Suppressor macrophage treated with lipopolysaccharide for 1 hour (primary cell): ENCODE measurements around the gene TRMT112.

Source experiments
- DNase-seq, 3 donors: peaks; one replicate each; pipeline ENCODE4 v3.0.0-alpha.2; 2020 to 2022

Gene TRMT112

DNA sequence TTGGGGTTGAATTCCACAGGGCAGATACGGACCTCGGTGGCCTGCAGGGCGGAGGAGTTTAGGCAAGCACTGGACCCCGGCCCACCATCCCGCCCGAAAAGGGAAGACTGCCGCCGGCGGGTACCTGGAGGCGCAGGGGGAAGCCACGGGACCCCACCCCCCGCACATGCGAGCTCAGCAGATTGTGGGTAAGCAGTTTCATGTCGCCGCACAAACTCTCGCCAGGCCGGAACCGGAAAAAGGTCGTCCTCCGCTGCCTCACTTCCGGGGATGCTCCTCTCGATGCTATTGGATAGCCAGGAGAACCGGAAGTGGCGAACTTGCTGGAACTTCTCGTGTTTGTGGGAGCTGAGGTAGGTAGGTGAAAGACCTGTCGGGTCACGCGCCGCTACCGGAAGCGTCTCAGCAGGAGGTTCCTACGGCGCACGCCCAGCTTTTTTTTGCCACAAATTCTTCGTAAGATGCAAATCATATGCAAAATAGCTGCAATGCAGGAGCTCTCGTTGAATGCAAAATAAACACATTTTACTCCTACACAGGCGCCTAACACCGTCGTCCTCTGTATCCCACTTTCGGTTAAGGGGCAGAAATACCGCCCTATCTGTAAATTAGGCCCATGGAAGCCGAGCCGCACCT is at the start of gene TRMT112:
TRMT112 (minus strand) TSS at position 235 of the 636 bp plus-strand sequence; CDS start at position 202, 33 bp downstream.
- DNase-seq = peak; percentile 94 to 96 (median 96)

DNA sequence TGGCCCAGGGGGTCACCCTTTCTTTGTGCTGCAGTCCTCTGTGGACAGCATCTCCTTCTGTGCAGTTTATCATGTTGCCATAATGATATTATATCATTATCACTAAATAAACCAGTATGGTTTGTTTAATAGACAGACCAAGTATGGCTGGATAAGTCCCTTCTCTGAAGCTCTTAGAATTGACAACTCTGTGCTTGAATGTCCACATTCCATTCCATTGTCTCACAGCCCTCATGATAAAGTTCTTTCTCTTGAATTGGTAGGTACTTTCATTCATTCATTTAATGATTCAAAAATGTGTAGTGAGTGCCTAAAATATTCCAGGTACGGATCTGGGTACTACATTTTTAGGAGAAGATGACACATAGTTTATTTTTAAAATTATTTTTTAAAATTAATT is 49.4 kb upstream of the TRMT112 start:
- DNase-seq = no peak

DNA sequence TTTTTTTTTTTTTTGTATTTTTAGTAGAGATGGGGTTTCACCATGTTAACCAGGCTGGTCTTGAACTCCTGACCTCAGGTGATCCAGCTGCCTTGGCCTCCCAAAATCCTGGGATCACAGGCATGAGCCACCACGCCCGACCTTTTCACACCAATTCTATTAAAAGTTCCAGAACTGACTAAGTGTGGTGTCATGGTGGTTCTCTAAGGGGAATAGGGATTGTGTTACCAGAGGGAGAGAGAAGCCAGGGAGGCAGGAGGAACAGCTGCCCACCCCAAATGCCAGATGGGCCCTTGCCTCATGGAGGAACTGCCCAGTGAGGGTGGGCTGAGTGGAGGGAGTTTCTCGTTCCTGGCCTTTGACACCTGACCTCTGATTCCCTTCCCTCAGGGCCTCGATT is 47.6 kb upstream of the TRMT112 start:
- no peak for DNase-seq

DNA sequence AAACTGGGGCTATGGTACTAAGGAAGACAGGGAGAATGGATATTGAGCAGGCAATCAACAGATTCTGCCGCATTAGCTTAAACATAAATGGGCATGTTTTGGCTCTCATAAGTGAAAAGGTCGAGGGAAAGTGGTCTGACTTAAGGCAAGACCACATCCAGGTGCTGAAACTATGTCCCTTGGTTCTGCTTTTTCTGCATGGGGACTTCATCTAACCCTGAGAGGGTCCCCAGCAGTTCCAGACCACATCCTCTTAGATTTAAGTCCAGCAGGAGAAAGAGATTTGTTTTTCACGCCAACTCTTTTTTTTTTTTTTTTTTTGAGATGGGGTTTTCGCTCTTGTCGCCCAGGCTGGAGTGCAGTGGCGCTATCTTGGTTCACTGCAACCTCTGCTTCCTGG is 47.1 kb upstream of the TRMT112 start:
- no peak for DNase-seq

DNA sequence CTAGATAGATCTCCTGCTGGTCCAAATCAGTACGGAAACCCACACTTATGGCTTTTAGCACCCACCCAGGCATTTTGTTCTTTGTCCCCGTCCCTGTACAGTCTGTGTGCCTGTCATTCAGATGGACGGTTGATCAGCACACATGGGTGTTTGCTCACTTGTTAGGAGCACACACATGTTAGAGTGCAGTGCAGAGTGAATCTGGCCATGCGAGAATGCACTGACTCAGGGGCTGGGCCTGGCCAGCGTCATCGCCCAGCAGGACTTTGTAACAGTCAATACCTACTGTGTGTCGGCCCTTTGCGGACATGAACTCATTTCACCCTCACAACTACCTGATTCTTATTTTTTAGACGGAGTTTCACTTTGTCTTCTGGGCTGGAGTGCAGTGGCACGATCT is 45.0 kb upstream of the TRMT112 start:
- no peak for DNase-seq

DNA sequence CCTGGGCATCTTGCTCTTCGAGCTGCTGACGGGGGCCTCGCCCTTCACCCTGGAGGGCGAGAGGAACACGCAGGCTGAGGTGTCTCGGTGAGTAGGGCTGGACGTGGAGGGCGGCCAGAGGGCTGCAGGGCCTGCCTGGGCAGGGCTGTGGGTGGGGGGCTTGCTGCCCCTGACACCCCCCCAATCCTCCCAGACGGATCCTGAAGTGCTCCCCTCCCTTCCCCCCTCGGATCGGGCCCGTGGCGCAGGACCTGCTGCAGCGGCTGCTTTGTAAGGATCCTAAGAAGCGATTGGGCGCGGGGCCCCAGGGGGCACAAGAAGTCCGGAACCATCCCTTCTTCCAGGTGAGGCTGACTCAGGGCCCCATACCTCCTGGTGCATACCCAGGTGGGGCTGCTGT is 44.3 kb upstream of the TRMT112 start:
- DNase-seq = no peak

DNA sequence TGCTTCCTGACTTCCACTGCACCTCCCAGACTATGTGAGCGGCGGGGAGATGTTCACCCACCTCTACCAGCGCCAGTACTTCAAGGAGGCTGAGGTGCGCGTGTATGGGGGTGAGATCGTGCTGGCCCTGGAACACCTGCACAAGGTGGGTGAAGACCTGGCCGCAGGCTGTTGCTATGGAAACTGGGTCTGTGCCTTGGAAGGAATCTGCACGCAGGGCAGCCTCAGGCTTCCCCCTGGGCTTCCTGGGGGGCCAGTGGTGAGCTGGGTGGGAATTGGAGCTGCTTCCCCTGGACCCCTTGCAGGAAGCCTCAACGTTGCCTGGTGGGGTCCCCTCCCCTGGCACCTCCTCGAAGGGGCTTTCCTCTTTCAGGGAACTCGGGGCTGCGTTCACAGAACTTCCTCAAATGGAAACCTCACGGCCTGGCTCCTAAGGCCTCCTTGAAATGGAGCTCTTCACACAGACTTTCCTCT is 43.1 kb upstream of the TRMT112 start:
- peak; percentile 67 to 75 (median 69) for DNase-seq

DNA sequence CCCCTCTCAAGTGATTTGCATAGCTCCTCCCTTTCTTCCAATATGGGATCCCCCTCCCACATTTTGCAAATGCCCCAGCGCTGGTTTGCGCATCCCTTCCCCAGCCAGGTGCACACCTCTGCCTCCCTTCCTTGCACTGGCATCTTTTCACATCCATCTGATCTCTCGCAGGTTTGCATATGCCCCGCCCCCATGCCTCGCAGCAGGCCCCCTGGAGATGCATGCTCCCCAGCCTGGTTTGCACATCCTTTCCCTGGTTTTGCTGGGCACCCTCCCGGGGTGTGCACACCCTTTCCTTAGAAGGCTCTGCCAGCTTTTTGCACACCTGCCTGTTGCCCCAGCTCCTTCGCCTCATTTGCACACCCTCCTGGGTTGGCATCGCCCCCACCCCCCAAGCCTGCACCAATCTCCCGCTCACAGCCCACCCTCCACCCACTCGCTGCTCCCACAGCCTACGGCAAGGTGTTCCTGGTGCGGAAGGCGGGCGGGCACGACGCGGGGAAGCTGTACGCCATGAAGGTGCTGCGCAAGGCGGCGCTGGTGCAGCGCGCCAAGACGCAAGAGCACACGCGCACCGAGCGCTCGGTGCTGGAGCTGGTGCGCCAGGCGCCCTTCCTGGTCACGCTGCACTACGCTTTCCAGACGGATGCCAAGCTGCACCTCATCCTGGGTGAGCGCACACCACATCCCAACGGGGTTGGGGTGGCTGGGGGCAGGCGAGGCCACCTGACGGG is 42.5 kb upstream of the TRMT112 start:
- peak; percentile 29 to 66 (median 31) for DNase-seq

DNA sequence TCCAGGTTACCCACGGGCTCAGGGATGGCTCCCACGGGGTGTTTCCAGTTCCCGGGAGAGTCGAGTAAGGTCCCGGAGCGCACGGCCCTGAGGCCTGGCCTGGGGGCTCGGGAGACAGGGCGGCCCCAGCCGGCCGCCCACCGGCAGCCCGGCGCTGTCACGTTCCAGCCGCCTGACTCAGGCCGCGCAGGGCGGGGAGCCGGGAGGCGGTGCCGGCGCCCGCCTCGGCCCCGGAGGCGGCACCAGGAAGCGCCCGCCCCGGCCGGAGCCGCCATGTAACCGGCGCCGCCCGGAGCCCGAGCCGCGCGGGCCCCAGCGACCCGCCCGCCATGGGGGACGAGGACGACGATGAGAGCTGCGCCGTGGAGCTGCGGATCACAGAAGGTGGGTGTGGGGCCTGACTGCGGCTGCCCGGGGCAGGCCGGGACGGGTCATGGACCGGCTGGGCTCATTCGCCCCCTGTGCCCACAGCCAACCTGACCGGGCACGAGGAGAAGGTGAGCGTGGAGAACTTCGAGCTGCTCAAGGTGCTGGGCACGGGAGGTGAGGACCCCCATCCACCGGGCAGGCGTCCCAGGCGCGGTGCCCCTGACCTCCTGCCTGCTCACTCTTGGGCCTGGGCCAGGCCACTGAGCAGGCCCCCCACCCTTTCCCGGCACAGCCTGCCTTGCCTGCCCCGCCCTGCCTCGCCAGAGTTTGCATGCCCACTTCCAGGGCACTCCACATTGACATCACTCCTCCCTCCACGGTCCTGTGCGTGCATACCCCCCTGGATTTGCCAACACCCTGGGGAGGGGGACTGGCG is 41.8 kb upstream of the TRMT112 start, which contains the start of gene RPS6KA4:
RPS6KA4 (plus strand) TSS at position 256 of the 805 bp plus-strand sequence; CDS start at position 330, 74 bp downstream.
- peak; percentile 82 to 94 (median 90) for DNase-seq

DNA sequence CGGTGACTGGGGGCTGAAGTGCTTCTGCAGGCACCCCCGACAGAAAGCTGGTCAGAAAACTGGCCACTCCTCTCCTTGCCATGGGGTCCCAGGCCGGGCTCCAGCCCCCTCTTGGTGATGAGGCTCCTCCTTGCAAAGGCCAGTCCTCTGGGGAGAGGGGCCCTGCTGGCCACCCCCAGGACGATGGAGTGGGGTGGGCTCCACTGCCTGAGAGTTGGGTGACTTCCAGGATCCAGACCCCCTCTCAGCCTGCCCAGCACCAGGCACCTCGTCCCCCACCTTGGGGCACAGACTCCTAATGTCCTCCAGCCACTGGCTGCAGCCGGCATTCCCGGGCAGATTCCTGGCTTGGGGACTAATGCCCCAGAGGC is 41.2 kb upstream of the TRMT112 start:
- DNase-seq = no peak

DNA sequence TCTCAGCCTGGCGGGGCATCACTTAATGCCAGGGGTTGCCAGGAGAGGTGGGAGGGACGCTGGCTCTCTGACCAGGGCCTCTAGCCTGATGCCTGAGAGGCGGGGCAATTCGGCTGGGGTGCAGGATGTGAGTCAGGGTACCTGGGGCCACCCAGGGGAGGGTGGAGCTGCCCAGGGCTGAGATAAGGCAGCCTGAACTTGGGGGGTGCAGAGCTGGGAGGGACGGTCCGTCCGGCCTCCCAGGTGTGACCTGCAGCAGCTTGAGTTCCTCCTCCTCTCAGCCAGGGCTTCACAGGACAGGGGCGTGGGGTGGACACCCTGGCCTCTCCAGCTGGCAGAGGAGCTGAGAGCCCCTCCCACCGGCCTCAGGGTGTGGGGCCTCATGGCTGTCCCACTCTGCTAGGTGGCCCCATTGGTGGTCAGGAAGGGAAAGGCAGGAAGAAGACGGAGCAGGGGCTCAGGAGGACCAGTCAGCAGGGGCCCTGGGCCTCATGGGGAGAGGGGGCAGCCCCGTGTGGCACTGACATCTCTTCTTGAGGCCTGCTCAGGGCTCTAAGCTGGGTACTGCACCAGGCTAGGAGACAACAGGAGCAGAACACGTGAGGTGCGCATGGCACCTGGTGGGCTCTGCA is 40.7 kb upstream of the TRMT112 start:
- DNase-seq = no peak

DNA sequence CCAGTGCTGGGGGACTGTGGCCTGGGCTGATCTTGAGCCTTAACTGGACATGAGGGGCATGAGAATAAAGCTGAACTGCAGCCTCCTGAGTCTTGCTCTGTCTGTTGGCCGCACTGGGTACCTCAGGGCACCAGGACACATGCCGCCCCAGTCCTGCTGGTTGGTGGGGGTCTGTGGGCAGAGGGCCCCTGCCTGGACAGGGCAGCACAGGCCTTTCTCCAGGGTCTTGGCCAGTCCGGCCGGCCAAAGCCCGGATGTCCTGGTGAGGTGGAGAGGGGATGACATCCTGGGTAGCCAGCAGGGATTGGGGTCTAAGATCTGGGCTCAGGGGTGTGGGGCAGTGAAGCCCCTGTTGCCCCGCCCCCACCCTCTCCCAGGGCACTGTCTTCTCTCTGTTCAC is 40.1 kb upstream of the TRMT112 start:
- no peak for DNase-seq

DNA sequence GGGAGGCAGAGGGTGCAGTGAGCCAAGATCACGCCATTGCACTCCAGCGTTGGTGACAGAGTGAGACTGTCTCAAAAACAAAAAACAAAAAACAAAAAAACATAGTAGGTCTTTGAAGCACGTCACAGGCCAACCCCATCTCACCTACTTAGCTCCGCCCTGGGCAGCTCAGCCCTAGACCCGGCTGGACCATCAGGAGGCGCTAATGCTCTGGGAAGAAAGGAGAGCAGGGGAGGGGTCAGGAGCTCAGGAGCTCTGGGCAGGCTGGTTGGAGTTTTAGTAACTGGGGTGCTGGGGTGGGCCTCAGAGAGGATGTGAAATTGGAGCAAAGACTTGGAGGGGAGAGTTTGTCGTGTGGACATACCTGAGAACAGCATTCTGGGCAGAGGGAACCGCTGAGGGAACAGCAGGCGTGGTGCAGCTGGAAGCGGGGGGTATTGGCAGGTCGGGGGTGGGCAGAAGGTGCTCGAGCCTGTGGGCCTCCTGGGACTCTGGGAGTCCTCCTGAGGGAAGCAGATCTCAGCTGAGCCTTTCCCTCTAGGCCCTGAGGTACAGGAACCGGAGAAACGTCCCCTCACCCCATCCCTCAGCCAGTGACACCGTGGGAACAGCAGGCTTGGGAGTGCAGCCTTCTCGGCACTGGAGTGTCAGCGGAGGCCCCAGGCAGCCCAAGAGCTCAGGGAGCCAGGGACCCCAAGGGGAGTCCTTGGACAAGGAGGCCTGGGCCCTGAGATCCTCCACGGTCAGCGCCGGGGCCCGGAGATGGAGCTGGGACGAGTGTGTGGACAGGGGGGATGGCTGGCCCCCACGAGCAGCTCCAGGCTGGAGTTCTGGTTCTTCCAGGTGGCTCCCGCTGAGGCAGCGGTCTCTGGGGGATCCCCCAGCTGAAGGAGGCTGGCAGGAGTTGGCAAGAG is 39.4 kb upstream of the TRMT112 start:
- DNase-seq = peak; percentile 49 to 71 (median 60)

DNA sequence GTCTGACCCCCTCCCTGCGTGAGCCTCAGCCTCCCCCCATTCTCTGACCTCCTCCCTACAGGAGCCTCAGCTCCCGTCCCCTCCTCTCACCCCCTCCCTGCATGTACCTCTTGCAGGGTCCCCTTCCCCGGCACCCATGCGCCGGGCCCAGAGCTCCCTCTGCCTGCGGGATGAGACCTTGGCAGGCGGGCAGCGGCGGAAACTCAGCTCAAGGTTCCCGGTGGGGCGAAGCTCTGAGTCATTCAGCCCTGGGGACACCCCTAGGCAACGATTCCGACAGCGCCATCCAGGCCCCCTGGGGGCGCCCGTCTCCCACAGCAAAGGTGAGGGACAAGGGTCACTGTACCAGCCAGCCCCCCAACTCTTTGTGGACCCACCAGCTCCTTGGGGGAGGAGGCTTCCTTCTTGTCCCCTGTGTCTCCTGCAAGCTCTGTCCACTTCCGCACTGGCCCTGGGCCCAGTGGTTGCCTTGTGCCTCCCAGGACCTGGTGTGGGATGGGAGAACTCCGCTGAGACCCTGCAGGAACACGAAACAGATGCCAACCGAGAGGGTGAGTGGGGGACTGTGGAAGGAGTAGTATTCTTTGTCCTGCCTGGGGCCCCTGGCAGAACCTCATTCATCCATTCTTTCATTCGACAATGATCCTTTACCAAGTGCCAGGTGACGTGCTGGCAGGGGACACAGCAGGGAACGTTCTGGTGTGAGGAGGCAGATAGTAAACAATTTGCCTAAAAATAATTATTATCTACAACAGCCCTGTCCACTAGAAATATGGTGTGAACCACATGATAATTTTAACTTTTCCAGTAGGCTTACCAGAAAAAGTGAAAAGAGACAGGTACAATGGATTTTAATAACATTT is 38.0 kb upstream of the TRMT112 start:
- peak; percentile 89 to 91 (median 91) for DNase-seq

DNA sequence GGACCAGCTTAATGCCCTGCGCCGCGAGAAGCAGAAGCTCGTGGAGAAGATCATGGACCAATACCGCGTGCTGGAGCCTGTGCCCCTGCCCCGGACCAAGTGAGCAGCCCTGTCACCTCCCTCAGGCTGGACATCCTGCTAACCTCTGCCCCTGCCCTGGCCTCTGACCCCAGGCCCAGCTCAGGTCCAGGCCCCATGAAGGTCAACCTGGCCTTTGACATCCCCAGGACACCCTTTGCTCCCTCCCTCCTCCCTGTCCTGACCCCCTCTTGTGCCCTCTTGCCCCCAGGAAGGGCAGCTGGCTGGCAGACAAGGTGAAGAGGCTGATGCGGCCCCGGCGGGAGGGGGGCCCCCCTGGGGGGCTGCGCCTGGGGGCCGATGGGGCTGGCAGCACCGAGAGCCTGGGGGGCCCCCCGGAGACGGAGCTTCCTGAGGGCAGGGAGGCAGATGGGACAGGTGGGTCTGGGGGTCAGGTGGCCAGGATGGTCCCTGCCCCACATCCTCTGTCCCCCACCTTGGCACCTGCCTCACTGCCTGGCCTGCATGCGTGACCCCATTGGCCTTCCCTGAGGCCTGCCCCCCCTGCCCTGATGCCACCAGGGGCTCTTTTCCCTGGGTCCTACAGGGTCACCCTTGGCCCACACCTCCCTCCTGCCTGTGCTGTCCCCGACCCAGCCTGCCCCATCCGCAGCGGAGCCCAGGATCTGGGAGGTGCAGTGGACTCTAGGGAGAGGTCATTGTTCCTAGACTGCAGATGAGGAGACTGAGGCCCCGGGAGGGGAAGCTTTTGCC is 36.6 kb upstream of the TRMT112 start:
- no peak for DNase-seq

DNA sequence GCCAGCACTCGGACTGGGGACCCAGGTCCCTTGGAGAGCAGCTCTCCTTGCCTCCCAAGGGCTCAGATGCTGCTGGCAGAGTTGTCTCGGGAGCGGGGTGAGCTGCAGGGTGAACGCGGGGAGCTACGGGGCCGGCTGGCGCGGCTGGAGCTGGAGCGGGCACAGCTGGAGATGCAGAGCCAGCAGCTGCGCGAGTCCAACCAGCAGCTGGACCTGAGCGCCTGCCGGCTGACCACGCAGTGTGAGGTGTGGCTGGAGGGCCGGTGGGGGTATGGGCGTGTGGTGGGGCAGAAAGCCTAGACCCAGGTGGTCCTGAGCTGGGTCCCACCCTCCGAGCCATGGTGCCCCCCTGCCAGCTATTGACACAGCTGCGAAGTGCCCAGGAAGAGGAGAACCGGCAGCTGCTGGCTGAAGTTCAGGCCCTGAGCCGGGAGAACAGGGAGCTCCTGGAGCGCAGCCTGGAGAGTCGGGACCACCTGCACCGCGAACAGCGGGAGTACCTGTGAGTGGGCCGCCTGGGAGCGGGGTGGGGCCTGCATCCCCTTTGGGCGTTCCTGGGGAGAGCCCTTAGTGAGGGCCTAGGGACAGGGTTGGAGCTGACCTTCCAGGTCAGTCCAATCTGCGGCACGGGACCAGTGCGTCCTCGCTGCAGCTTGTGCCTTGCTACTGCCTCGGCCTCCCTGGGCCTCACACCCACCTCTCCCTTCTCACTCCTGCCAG is 35.8 kb upstream of the TRMT112 start:
- DNase-seq = no peak

DNA sequence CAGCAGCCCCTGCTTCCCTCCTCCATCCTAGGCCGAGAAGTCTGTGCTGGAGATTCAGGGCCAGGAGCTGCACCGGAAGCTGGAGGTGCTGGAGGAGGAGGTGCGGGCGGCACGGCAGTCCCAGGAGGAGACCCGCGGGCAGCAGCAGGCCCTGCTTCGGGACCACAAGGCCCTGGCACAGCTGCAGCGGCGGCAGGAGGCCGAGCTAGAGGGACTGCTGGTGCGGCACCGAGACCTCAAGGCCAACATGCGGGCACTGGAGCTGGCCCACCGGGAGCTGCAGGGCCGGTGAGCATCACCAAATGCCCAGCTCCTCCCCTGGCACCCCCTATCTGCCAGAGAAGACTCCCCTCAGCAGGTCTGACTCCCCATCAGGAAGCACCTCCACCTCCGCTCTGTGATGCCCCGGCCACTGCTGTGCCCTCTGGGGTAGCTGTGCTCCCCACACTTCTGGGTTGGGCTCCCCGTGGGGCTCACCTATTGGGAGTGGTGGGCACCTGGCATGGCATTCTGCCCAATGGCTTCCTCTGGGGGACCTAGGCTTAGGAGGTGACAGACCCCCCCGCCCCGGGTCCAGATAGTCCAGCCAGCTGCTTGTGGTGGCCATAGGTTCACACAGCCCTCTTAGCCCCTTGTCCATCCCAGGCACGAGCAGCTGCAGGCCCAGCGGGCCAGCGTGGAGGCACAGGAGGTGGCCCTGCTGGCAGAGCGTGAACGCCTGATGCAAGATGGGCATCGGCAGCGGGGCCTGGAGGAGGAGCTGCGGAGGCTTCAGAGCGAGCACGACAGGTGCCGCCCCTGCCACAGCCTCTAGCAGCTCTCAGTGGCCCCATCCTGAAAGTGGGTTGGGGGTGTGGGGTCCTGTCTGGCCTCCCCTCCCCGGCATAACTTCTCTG is 35.0 kb upstream of the TRMT112 start:
- DNase-seq = no peak

DNA sequence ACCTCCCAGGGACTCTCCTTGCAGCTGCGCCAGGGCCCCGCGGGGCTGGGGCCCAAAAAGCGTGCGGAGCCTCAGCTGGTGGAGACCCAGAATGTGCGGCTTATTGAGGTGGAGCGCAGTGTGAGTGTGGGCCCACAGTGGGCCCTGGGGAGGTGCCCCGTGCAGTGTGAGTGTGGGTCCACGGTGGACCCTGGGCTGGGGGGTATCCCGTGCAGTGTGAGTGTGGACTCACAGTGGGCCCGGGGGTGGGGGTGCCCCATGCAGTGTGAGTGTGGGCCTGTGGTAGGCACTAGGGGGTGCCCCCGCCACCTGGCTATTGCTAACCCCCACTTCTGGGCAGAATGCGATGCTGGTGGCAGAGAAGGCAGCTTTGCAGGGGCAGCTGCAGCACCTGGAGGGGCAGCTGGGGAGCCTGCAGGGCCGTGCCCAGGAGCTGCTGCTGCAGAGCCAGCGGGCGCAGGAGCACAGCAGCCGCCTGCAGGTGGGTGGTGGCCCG is 33.8 kb upstream of the TRMT112 start:
- no peak for DNase-seq
